Measurements from ENCODE around the gene SMIM9. TPM values are rescaled to one million over a fixed set of nuclear protein-coding genes. Genes with fewer than 3 reads are reported as not detected.
A peak's percentile ranks its signal among the peaks of the same experiment; 100 is the strongest.
"Not testable (repeated sequence)": the region's sequence is repeated elsewhere in the genome, so short reads cannot be mapped to it uniquely, and the experiment has no call there.

SMIM9 gene
- polyA plus RNA-seq, 4 donors: not detected

GRCh38 chrX:154829926-154830442, 4.5 kb downstream of the SMIM9 start:
- Histone ChIP-seq H3K4me3 (ENCODE audit: low read depth in 1 of 3, low read length in 3 of 3) (no peak overlapping the region), H3K4me1 (ENCODE audit: control insufficient read depth in 3 of 3, insufficient read depth in 2 of 3, low read depth in 1 of 3, low read length in 2 of 3) (peaks cover 0 to 8% (median 0%) of the 10 kb centered on the region in 3 donors), H3K9me3 (ENCODE audit: control insufficient read depth in 2 of 2, insufficient read depth in 1 of 2, low read depth in 1 of 2, low read length in 1 of 2) (no peaks in the 10 kb centered on the region), H3K27me3 (ENCODE audit: control insufficient read depth in 3 of 3, insufficient read depth in 3 of 3, low read length in 3 of 3) (no peaks in the 10 kb centered on the region), H3K27ac (ENCODE audit: low read depth in 1 of 3, low read length in 2 of 3) (no peak overlapping the region), H3K36me3 (ENCODE audit: control insufficient read depth in 3 of 3, insufficient read depth in 2 of 3, low read depth in 1 of 3, low read length in 3 of 3) (no peaks in the 10 kb centered on the region)
- WGBS, 3 donors: 21 to 27% (median 23%) methylated on average over 1 of the region's 1 CpG
- DNase-seq: no peak
- no peak for FAIRE-seq

GRCh38 chrX:154829134-154829533, 5.3 kb downstream of the SMIM9 start:
- H3K4me3 ChIP-seq (ENCODE audit: low read depth in 1 of 3, low read length in 3 of 3): no peak overlapping the region
- peaks cover 0 to 8% (median 0%) of the 10 kb centered on the region in 3 donors for H3K4me1 ChIP-seq (ENCODE audit: control insufficient read depth in 3 of 3, insufficient read depth in 2 of 3, low read depth in 1 of 3, low read length in 2 of 3)
- no peaks in the 10 kb centered on the region for H3K27me3 ChIP-seq (ENCODE audit: control insufficient read depth in 3 of 3, insufficient read depth in 3 of 3, low read length in 3 of 3)
- FAIRE-seq (no peak), DNase-seq (no peak)
- no peak overlapping the region for H3K27ac ChIP-seq (ENCODE audit: low read depth in 1 of 3, low read length in 2 of 3)
- H3K9me3 ChIP-seq (ENCODE audit: control insufficient read depth in 2 of 2, insufficient read depth in 1 of 2, low read depth in 1 of 2, low read length in 1 of 2): no peaks in the 10 kb centered on the region
- no peaks in the 10 kb centered on the region for H3K36me3 ChIP-seq (ENCODE audit: control insufficient read depth in 3 of 3, insufficient read depth in 2 of 3, low read depth in 1 of 3, low read length in 3 of 3)

GRCh38 chrX:154828016-154828408, 6.5 kb downstream of the SMIM9 start:
- 24 to 53% (median 29%) methylated on average over 2 of the region's 2 CpGs for WGBS, 3 donors

GRCh38 chrX:154827194-154828015, 7.1 kb downstream of the SMIM9 start:
- DNase-seq: peak; percentile 27 to 71
- FAIRE-seq: no peak
- Histone ChIP-seq H3K36me3 (ENCODE audit: control insufficient read depth in 3 of 3, insufficient read depth in 2 of 3, low read depth in 1 of 3, low read length in 3 of 3) (no peaks in the 10 kb centered on the region), H3K4me3 (ENCODE audit: low read depth in 1 of 3, low read length in 3 of 3) (no peak overlapping the region), H3K27ac (ENCODE audit: low read depth in 1 of 3, low read length in 2 of 3) (peak overlapping the region; percentile 88 to 93 (median 93)), H3K9me3 (ENCODE audit: control insufficient read depth in 2 of 2, insufficient read depth in 1 of 2, low read depth in 1 of 2, low read length in 1 of 2) (no peaks in the 10 kb centered on the region), H3K4me1 (ENCODE audit: control insufficient read depth in 3 of 3, insufficient read depth in 2 of 3, low read depth in 1 of 3, low read length in 2 of 3) (peaks cover 0 to 8% (median 0%) of the 10 kb centered on the region in 3 donors), H3K27me3 (ENCODE audit: control insufficient read depth in 3 of 3, insufficient read depth in 3 of 3, low read length in 3 of 3) (no peaks in the 10 kb centered on the region)
- 11 to 30% (median 29%) methylated on average over 4 of the region's 4 CpGs for WGBS, 3 donors

More at GRCh38 chrX:154828016-154828408, 6.5 kb downstream of the SMIM9 start:
- no peak overlapping the region for H3K4me3 ChIP-seq (ENCODE audit: low read depth in 1 of 3, low read length in 3 of 3)
- no peaks in the 10 kb centered on the region for H3K9me3 ChIP-seq (ENCODE audit: control insufficient read depth in 2 of 2, insufficient read depth in 1 of 2, low read depth in 1 of 2, low read length in 1 of 2)
- H3K36me3 ChIP-seq (ENCODE audit: control insufficient read depth in 3 of 3, insufficient read depth in 2 of 3, low read depth in 1 of 3, low read length in 3 of 3): no peaks in the 10 kb centered on the region
- FAIRE-seq: no peak
- DNase-seq: peak; percentile 47 to 91
- no peaks in the 10 kb centered on the region for H3K27me3 ChIP-seq (ENCODE audit: control insufficient read depth in 3 of 3, insufficient read depth in 3 of 3, low read length in 3 of 3)
- peaks cover 0 to 8% (median 0%) of the 10 kb centered on the region in 3 donors for H3K4me1 ChIP-seq (ENCODE audit: control insufficient read depth in 3 of 3, insufficient read depth in 2 of 3, low read depth in 1 of 3, low read length in 2 of 3)
- peak overlapping the region; percentile 88 to 93 (median 93) for H3K27ac ChIP-seq (ENCODE audit: low read depth in 1 of 3, low read length in 2 of 3)

- H3K4me3 ChIP-seq (ENCODE audit: low read depth in 1 of 3, low read length in 3 of 3); H3K9me3 ChIP-seq (ENCODE audit: control insufficient read depth in 2 of 2, insufficient read depth in 1 of 2, low read depth in 1 of 2, low read length in 1 of 2); DNase-seq; H3K27me3 ChIP-seq (ENCODE audit: control insufficient read depth in 3 of 3, insufficient read depth in 3 of 3, low read length in 3 of 3); H3K36me3 ChIP-seq (ENCODE audit: control insufficient read depth in 3 of 3, insufficient read depth in 2 of 3, low read depth in 1 of 3, low read length in 3 of 3); H3K27ac ChIP-seq (ENCODE audit: low read depth in 1 of 3, low read length in 2 of 3); H3K4me1 ChIP-seq (ENCODE audit: control insufficient read depth in 3 of 3, insufficient read depth in 2 of 3, low read depth in 1 of 3, low read length in 2 of 3); FAIRE-seq: not testable (repeated sequence)
- WGBS, 3 donors: no CpG with 5 or more reads among the region's 3 CpGs
Measured at GRCh38 chrX:154825586-154825985, 8.9 kb downstream of the SMIM9 start.

- H3K36me3 ChIP-seq (ENCODE audit: control insufficient read depth in 3 of 3, insufficient read depth in 2 of 3, low read depth in 1 of 3, low read length in 3 of 3): no peaks in the 10 kb centered on the region
- H3K27ac ChIP-seq (ENCODE audit: low read depth in 1 of 3, low read length in 2 of 3): no peak overlapping the region
- peaks cover 0 to 8% (median 0%) of the 10 kb centered on the region in 3 donors for H3K4me1 ChIP-seq (ENCODE audit: control insufficient read depth in 3 of 3, insufficient read depth in 2 of 3, low read depth in 1 of 3, low read length in 2 of 3)
- WGBS, 3 donors: 86 to 100% (median 88%) methylated on average over 1 of the region's 1 CpG
- FAIRE-seq: no peak
- H3K9me3 ChIP-seq (ENCODE audit: control insufficient read depth in 2 of 2, insufficient read depth in 1 of 2, low read depth in 1 of 2, low read length in 1 of 2): no peaks in the 10 kb centered on the region
- DNase-seq: no peak
- no peak overlapping the region for H3K4me3 ChIP-seq (ENCODE audit: low read depth in 1 of 3, low read length in 3 of 3)
- no peaks in the 10 kb centered on the region for H3K27me3 ChIP-seq (ENCODE audit: control insufficient read depth in 3 of 3, insufficient read depth in 3 of 3, low read length in 3 of 3)
Measured at GRCh38 chrX:154824638-154825037, 9.8 kb downstream of the SMIM9 start.

- Histone ChIP-seq H3K36me3 (ENCODE audit: control insufficient read depth in 3 of 3, insufficient read depth in 2 of 3, low read depth in 1 of 3, low read length in 3 of 3) (no peaks in the 10 kb centered on the region), H3K4me1 (ENCODE audit: control insufficient read depth in 3 of 3, insufficient read depth in 2 of 3, low read depth in 1 of 3, low read length in 2 of 3) (no peaks in the 10 kb centered on the region), H3K27ac (ENCODE audit: low read depth in 1 of 3, low read length in 2 of 3) (no peak overlapping the region), H3K27me3 (ENCODE audit: control insufficient read depth in 3 of 3, insufficient read depth in 3 of 3, low read length in 3 of 3) (no peaks in the 10 kb centered on the region), H3K9me3 (ENCODE audit: control insufficient read depth in 2 of 2, insufficient read depth in 1 of 2, low read depth in 1 of 2, low read length in 1 of 2) (no peaks in the 10 kb centered on the region), H3K4me3 (ENCODE audit: low read depth in 1 of 3, low read length in 3 of 3) (no peak overlapping the region)
- WGBS, 3 donors: 73 to 84% (median 73%) methylated on average over 3 of the region's 3 CpGs
- FAIRE-seq (no peak), DNase-seq (no peak)
Measured at GRCh38 chrX:154822029-154822428, 12.4 kb downstream of the SMIM9 start.

GRCh38 chrX:154821523-154821922, 12.9 kb downstream of the SMIM9 start:
- Histone ChIP-seq H3K4me3 (ENCODE audit: low read depth in 1 of 3, low read length in 3 of 3) (no peak overlapping the region), H3K4me1 (ENCODE audit: control insufficient read depth in 3 of 3, insufficient read depth in 2 of 3, low read depth in 1 of 3, low read length in 2 of 3) (no peaks in the 10 kb centered on the region), H3K36me3 (ENCODE audit: control insufficient read depth in 3 of 3, insufficient read depth in 2 of 3, low read depth in 1 of 3, low read length in 3 of 3) (no peaks in the 10 kb centered on the region), H3K27ac (ENCODE audit: low read depth in 1 of 3, low read length in 2 of 3) (no peak overlapping the region), H3K9me3 (ENCODE audit: control insufficient read depth in 2 of 2, insufficient read depth in 1 of 2, low read depth in 1 of 2, low read length in 1 of 2) (no peaks in the 10 kb centered on the region), H3K27me3 (ENCODE audit: control insufficient read depth in 3 of 3, insufficient read depth in 3 of 3, low read length in 3 of 3) (no peaks in the 10 kb centered on the region)
- no peak for DNase-seq
- no peak for FAIRE-seq
